ENCODE measurements around the gene FHL5.

DNA sequence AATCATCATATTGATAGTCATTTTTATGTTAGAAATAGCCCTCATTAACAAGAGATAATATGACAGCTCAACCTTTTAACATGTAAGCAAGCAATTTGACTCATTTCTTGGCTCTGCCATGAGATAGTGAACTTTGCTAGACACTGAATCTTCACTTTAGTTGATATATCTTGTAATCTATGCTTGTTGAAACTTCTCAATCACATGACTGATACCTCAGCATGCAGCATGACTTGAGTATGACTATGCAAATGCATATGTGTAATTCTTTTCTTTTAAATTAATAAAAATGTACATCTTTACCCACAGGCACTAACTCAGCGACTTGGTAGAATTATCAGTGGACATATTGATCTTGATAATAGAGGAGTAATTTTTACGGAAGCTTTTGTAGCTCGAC, 34.7 kb upstream of the FHL5 start:
- TF ChIP-seq, protein P1, sequence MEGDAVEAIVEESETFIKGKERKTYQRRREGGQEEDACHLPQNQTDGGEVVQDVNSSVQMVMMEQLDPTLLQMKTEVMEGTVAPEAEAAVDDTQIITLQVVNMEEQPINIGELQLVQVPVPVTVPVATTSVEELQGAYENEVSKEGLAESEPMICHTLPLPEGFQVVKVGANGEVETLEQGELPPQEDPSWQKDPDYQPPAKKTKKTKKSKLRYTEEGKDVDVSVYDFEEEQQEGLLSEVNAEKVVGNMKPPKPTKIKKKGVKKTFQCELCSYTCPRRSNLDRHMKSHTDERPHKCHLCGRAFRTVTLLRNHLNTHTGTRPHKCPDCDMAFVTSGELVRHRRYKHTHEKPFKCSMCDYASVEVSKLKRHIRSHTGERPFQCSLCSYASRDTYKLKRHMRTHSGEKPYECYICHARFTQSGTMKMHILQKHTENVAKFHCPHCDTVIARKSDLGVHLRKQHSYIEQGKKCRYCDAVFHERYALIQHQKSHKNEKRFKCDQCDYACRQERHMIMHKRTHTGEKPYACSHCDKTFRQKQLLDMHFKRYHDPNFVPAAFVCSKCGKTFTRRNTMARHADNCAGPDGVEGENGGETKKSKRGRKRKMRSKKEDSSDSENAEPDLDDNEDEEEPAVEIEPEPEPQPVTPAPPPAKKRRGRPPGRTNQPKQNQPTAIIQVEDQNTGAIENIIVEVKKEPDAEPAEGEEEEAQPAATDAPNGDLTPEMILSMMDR (IDR thresholded peaks at IDR 0.05), result no peak
- TF ChIP-seq POLR2A (IDR thresholded peaks at IDR 0.05), result no peak

All from Peyer's patch (tissue), 4 donors.